CD4-positive, CD25-positive, alpha-beta regulatory T cell (primary cell): ENCODE measurements around the gene OXCT1. TPM values are rescaled to one million over a fixed set of nuclear protein-coding genes. Genes with fewer than 3 reads are reported as not detected.
A peak's percentile ranks its signal among the peaks of the same experiment; 100 is the strongest.
"Not testable (repeated sequence)": the region's sequence is repeated elsewhere in the genome, so short reads cannot be mapped to it uniquely, and the experiment has no call there.

ENCODE experiments used
- ATAC-seq, 2 donors: fragments of 150-1000 bp; cut with Tn5 transposase; one replicate each; pipeline ENCODE4 v1.10.0; 2021; ENCODE audit warnings: low read depth in 2 of 2, moderate number of reproducible peaks in 2 of 2, moderate library complexity in 1 of 2
- DNase-seq, 3 donors: peaks; one replicate each; pipeline versions ENCODE4 v3.0.0 to v3.0.0-alpha.2; 2012 to 2022; ENCODE audit warnings: mixed read lengths in 1 of 3
- H3K27ac ChIP-seq: one replicate; pipeline ENCODE4 v1.7.0; 2013; ENCODE audit warnings: mild to moderate bottlenecking, low read length; ENCODE audit not compliant: insufficient read depth, poor library complexity, severe bottlenecking
- H3K27me3 ChIP-seq: one replicate; pipeline ENCODE4 v1.7.0; 2013; ENCODE audit warnings: low read length; ENCODE audit not compliant: control insufficient read depth, insufficient read depth
- H3K36me3 ChIP-seq: one replicate; pipeline ENCODE4 v1.7.0; 2013; ENCODE audit warnings: mild to moderate bottlenecking, low read length, moderate library complexity; ENCODE audit not compliant: control insufficient read depth, insufficient read depth
- H3K4me1 ChIP-seq: 2 replicates; pipeline ENCODE4 v1.7.0; 2013; ENCODE audit warnings: mild to moderate bottlenecking, low read length; ENCODE audit not compliant: insufficient read depth, control insufficient read depth, poor library complexity, severe bottlenecking
- H3K4me3 ChIP-seq: one replicate; pipeline ENCODE4 v1.7.0; 2013; ENCODE audit warnings: low read depth, mild to moderate bottlenecking, low read length, moderate library complexity
- H3K9me3 ChIP-seq, 2 experiments: 1 replicate in 1 of 2; 2 replicates in 1 of 2; pipeline ENCODE4 v1.7.0; 2013; ENCODE audit warnings: low read length in 2 of 2, mild to moderate bottlenecking in 1 of 2, moderate library complexity in 1 of 2; ENCODE audit not compliant: control insufficient read depth in 2 of 2
- H3K27ac Mint-ChIP-seq, 3 donors: one replicate each; pipeline ENCODE4 v1.8.0; 2020 to 2022; ENCODE audit warnings: mild to moderate bottlenecking in 3 of 3, mixed read lengths in 3 of 3, moderate library complexity in 2 of 3
- H3K27me3 Mint-ChIP-seq: one replicate; pipeline ENCODE4 v1.8.0; 2022; ENCODE audit warnings: mild to moderate bottlenecking, mixed read lengths
- H3K36me3 Mint-ChIP-seq: one replicate; pipeline ENCODE4 v1.8.0; 2020; ENCODE audit warnings: mixed read lengths
- H3K4me1 Mint-ChIP-seq, 4 donors: one replicate each; pipeline ENCODE4 v1.8.0; 2020 to 2022; ENCODE audit warnings: mixed read lengths in 4 of 4, mild to moderate bottlenecking in 1 of 4
- H3K4me3 Mint-ChIP-seq, 4 donors: one replicate each; pipeline ENCODE4 v1.8.0; 2020 to 2022; ENCODE audit warnings: mild to moderate bottlenecking in 4 of 4, mixed read lengths in 4 of 4, moderate library complexity in 3 of 4
- H3K9me3 Mint-ChIP-seq, 7 donors: one replicate each; pipeline ENCODE4 v1.8.0; 2020 to 2022; ENCODE audit warnings: mixed read lengths in 7 of 7, mild to moderate bottlenecking in 3 of 7, moderate library complexity in 2 of 7
- polyA plus RNA-seq, 4 donors: library from polyadenylated mRNA; unstranded; fragments of 300-500 nt; fragmentation: Illumina TruSeq; gene quantifications; one replicate each; pipeline ENCODE4 v1.2.3, GENCODE V29; 2021
- total RNA-seq: library from RNA; stranded (reverse); gene quantifications from one replicate; pipeline ENCODE4 v1.2.3, GENCODE V29; 2022

The OXCT1 gene
- total and polyA plus RNA-seq, 5 donors from 2014 or later = 22.3 to 31.3 (median 29.2) TPM

GRCh38 chr5:41738710-41739354 lies 131.4 kb downstream of the OXCT1 start:
- Mint-ChIP-seq H3K4me1 (peaks cover 0 to 11% (median 3%) of the 10 kb centered on the region in 4 donors), H3K4me3 (no peak overlapping the region), H3K9me3 (peaks cover 0 to 4% (median 0%) of the 10 kb centered on the region in 7 donors), H3K27ac (peak overlapping the region in 1 of 3 donors; percentile 12), H3K27me3 (no peaks in the 10 kb centered on the region), H3K36me3 (peaks cover 56% of the 10 kb centered on the region)
- Histone ChIP-seq H3K4me3 (no peak overlapping the region), H3K36me3 (peaks cover 46% of the 10 kb centered on the region), H3K9me3 (no peaks in the 10 kb centered on the region), H3K27ac (no peak overlapping the region), H3K4me1 (no peaks in the 10 kb centered on the region), H3K27me3 (no peaks in the 10 kb centered on the region)
- ATAC-seq (no peak), DNase-seq (no peak)

DNA sequence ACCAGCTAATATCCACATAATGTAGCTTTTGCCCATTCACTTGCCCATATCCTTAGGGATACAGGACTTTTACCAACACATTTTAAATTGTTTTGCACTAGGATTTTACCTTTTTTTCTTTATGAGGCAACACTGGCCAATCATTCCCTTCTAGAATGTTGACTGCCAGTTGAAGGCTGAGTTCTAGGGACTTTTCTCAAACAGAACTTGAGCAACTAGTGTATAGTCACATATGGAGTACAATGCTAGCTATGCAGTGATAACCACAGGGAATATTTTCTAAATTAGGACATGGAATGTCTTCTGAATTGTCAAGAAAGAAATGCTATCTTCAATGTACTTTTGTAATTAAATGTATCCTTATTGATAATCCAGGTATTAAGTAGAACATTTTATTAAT lies 133.6 kb downstream of the OXCT1 start:
- Mint-ChIP-seq H3K4me1 (peaks cover 0 to 11% (median 3%) of the 10 kb centered on the region in 4 donors), H3K4me3 (no peak overlapping the region), H3K27me3 (no peaks in the 10 kb centered on the region), H3K36me3 (peaks cover 58% of the 10 kb centered on the region), H3K27ac (no peak overlapping the region), H3K9me3 (peaks cover 0 to 4% (median 0%) of the 10 kb centered on the region in 7 donors)
- ATAC-seq (no peak), DNase-seq (no peak)
- no peaks in the 10 kb centered on the region for H3K9me3 ChIP-seq
- H3K27ac ChIP-seq = no peak overlapping the region
- H3K4me1 ChIP-seq = no peaks in the 10 kb centered on the region
- peaks cover 49% of the 10 kb centered on the region for H3K36me3 ChIP-seq
- no peak overlapping the region for H3K4me3 ChIP-seq
- no peaks in the 10 kb centered on the region for H3K27me3 ChIP-seq

DNA sequence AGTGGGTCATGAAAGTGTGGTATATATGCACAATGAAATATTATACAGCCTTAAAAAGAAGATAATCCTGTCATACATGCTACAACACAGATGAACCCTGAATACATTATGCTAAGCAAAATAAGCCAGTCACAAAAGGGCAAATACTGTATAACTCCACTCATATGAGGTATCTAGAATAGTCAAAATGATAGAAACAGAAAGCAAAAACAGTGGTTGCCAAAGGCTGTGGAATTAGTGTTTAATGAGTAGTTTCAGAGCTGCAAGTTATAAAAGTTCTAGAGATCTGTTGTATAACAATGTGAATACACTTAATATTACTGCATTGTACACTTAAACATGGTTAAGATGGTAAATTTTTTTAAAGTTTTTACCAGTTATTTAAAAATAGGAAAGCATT lies 135.0 kb downstream of the OXCT1 start:
- Mint-ChIP-seq H3K4me1 (peaks cover 0 to 6% (median 2%) of the 10 kb centered on the region in 4 donors), H3K27ac (peak overlapping the region in 1 of 3 donors; percentile 75), H3K36me3 (peaks cover 64% of the 10 kb centered on the region), H3K27me3 (no peaks in the 10 kb centered on the region), H3K9me3 (peaks cover 0 to 5% (median 0%) of the 10 kb centered on the region in 7 donors), H3K4me3 (no peak overlapping the region)
- ATAC-seq (no peak), DNase-seq (peak in 1 of 3 donors; percentile 10)
- Histone ChIP-seq H3K9me3 (no peaks in the 10 kb centered on the region), H3K27ac (no peak overlapping the region), H3K27me3 (no peaks in the 10 kb centered on the region), H3K4me3 (no peak overlapping the region), H3K4me1 (no peaks in the 10 kb centered on the region), H3K36me3 (peaks cover 59% of the 10 kb centered on the region)

DNA sequence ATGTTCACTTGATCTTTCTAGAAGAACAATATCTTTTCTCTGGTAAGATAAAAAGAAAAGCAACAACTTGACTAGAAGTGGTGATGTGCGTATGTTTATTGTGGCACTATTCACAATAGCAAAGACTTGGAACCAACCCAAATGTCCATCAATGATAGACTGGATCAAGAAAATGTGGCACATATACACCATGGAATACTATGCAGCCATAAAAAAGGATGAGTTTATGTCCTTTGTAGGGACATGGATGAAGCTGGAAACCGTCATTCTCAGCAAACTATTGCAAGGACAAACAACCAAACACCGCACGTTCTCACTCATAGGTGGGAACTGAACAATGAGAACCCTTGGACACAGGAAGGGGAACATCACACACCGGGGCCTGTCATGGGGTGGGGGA lies 140.8 kb downstream of the OXCT1 start:
- not testable (repeated sequence) for H3K27me3 ChIP-seq, H3K4me3 ChIP-seq, H3K27ac Mint-ChIP-seq, ATAC-seq, H3K9me3 ChIP-seq, H3K27ac ChIP-seq, H3K4me1 ChIP-seq, H3K4me3 Mint-ChIP-seq, H3K27me3 Mint-ChIP-seq, DNase-seq, H3K9me3 Mint-ChIP-seq, H3K4me1 Mint-ChIP-seq
- H3K36me3 Mint-ChIP-seq = peaks cover 46% of the 10 kb centered on the region
- H3K36me3 ChIP-seq = peaks cover 23% of the 10 kb centered on the region

- no peak for ATAC-seq
- Mint-ChIP-seq H3K36me3 (peaks cover 45% of the 10 kb centered on the region), H3K9me3 (peaks cover 0 to 7% (median 2%) of the 10 kb centered on the region in 7 donors), H3K27me3 (no peaks in the 10 kb centered on the region), H3K4me3 (no peak overlapping the region), H3K27ac (no peak overlapping the region), H3K4me1 (no peaks in the 10 kb centered on the region)
- no peak overlapping the region for H3K4me3 ChIP-seq
- H3K9me3 ChIP-seq = no peaks in the 10 kb centered on the region
- H3K27me3 ChIP-seq = no peaks in the 10 kb centered on the region
- DNase-seq = no peak
- no peak overlapping the region for H3K27ac ChIP-seq
- peaks cover 23% of the 10 kb centered on the region for H3K36me3 ChIP-seq
- no peaks in the 10 kb centered on the region for H3K4me1 ChIP-seq
Observed at GRCh38 chr5:41728281-41728680, 141.9 kb downstream of the OXCT1 start.

- no peak for ATAC-seq
- no peak for DNase-seq
- no peak overlapping the region for H3K4me3 Mint-ChIP-seq
Observed at GRCh38 chr5:41722359-41722950, 147.8 kb downstream of the OXCT1 start.

GRCh38 chr5:41721516-41721915 lies 148.7 kb downstream of the OXCT1 start:
- Histone ChIP-seq H3K36me3 (no peaks in the 10 kb centered on the region), H3K27me3 (no peaks in the 10 kb centered on the region), H3K27ac (no peak overlapping the region), H3K9me3 (no peaks in the 10 kb centered on the region), H3K4me1 (no peaks in the 10 kb centered on the region), H3K4me3 (no peak overlapping the region)
- Mint-ChIP-seq H3K27me3 (no peaks in the 10 kb centered on the region), H3K4me3 (no peak overlapping the region), H3K36me3 (no peaks in the 10 kb centered on the region), H3K27ac (no peak overlapping the region), H3K9me3 (peaks cover 0 to 6% (median 2%) of the 10 kb centered on the region in 7 donors), H3K4me1 (no peaks in the 10 kb centered on the region)
- DNase-seq (no peak), ATAC-seq (no peak)

More at GRCh38 chr5:41722359-41722950, 147.8 kb downstream of the OXCT1 start:
- no peaks in the 10 kb centered on the region for H3K36me3 Mint-ChIP-seq
- H3K4me1 Mint-ChIP-seq = no peaks in the 10 kb centered on the region
- H3K4me1 ChIP-seq = no peaks in the 10 kb centered on the region
- no peaks in the 10 kb centered on the region for H3K27me3 Mint-ChIP-seq
- H3K27ac Mint-ChIP-seq = no peak overlapping the region
- no peak overlapping the region for H3K4me3 ChIP-seq
- no peaks in the 10 kb centered on the region for H3K9me3 ChIP-seq
- no peaks in the 10 kb centered on the region for H3K27me3 ChIP-seq
- H3K36me3 ChIP-seq = no peaks in the 10 kb centered on the region
- H3K27ac ChIP-seq = no peak overlapping the region
- H3K9me3 Mint-ChIP-seq = peaks cover 0 to 4% (median 0%) of the 10 kb centered on the region in 7 donors

DNA sequence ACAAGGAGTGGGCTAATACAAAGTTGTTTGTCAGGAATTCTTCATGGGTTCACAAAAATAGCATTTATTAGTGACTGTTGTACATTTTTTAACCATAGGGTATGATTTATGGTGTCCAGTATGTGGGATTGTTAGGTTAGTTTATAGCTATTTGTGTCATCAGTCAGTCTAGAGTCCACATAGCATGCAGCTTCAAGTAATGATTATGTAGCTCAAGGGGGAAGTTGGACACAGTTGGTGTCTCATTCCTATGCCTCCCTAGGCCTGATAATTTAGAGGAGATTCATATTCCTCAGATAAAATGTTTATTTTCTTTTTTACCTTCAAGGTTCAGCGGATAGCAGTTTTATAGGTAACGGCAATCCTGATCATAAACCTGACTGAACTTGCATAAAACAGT lies 153.8 kb downstream of the OXCT1 start:
- Histone ChIP-seq H3K36me3 (no peaks in the 10 kb centered on the region), H3K4me3 (no peak overlapping the region), H3K4me1 (no peaks in the 10 kb centered on the region), H3K27me3 (no peaks in the 10 kb centered on the region), H3K27ac (no peak overlapping the region), H3K9me3 (peaks cover 0 to 3% of the 10 kb centered on the region in 2 experiments)
- DNase-seq = no peak
- no peaks in the 10 kb centered on the region for H3K4me1 Mint-ChIP-seq
- no peak overlapping the region for H3K4me3 Mint-ChIP-seq
- H3K27me3 Mint-ChIP-seq = no peaks in the 10 kb centered on the region
- no peak overlapping the region for H3K27ac Mint-ChIP-seq
- ATAC-seq = no peak
- H3K36me3 Mint-ChIP-seq = no peaks in the 10 kb centered on the region
- peaks cover 0 to 20% (median 10%) of the 10 kb centered on the region in 7 donors for H3K9me3 Mint-ChIP-seq
